SU-DHL-6 (cell line): ENCODE data around the gene LRRC43.

Experiments
- EZH2phosphoT487 ChIP-seq: fragments of 200-600 bp; sonication (generic), shearing (Covaris generic); conservative IDR thresholded peaks from 2 replicates; pipeline ENCODE4 v1.6.1; 2018; ENCODE audit warnings: mild to moderate bottlenecking, antibody characterized with exemption, low read length, moderate library complexity, mixed read lengths
- TF ChIP-seq, protein P1 (sequence below): fragments of 200-600 bp; sonication (generic); IDR thresholded peaks from one replicate; pipeline ENCODE4 v1.5.1; 2017; ENCODE audit warnings: antibody characterized with exemption, mild to moderate bottlenecking, low read length, moderate library complexity; ENCODE audit not compliant: insufficient read depth, poor library complexity, severe bottlenecking

DNA sequence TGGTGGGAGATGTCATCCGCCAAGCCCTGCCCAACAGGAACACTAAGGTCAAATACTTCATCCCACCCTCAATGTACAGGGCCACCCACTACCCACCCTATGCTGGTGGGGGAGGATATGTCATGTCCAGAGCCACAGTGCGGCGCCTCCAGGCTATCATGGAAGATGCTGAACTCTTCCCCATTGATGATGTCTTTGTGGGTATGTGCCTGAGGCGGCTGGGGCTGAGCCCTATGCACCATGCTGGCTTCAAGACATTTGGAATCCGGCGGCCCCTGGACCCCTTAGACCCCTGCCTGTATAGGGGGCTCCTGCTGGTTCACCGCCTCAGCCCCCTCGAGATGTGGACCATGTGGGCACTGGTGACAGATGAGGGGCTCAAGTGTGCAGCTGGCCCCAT, 24.1 kb downstream of the LRRC43 start:
- no peak for TF ChIP-seq EZH2phosphoT487
- TF ChIP-seq, protein P1, sequence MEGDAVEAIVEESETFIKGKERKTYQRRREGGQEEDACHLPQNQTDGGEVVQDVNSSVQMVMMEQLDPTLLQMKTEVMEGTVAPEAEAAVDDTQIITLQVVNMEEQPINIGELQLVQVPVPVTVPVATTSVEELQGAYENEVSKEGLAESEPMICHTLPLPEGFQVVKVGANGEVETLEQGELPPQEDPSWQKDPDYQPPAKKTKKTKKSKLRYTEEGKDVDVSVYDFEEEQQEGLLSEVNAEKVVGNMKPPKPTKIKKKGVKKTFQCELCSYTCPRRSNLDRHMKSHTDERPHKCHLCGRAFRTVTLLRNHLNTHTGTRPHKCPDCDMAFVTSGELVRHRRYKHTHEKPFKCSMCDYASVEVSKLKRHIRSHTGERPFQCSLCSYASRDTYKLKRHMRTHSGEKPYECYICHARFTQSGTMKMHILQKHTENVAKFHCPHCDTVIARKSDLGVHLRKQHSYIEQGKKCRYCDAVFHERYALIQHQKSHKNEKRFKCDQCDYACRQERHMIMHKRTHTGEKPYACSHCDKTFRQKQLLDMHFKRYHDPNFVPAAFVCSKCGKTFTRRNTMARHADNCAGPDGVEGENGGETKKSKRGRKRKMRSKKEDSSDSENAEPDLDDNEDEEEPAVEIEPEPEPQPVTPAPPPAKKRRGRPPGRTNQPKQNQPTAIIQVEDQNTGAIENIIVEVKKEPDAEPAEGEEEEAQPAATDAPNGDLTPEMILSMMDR: no peak
